HepG2 (cell line): Measurements from ENCODE around the gene ANP32A. TPM values are rescaled to one million over a fixed set of nuclear protein-coding genes. Genes with fewer than 3 reads are reported as not detected.

Source experiments
- ATAC-seq: fragments of 200-7000 bp; cut with Tn5 transposase; 3 replicates; pipeline ENCODE4 v1.9.1; 2020; ENCODE audit warnings: mild to moderate bottlenecking, moderate library complexity
- BruUV-seq: library from RNA; stranded (reverse); fragments of 400-500 nt; replicated peaks from 2 replicates; lab custom pipeline; 2021; lab: Mats Ljungman, UMichigan
- CTCF ChIA-PET: fragments of 300-600 bp; formaldehyde crosslinking; extraction: SDS; loops from one replicate; lab custom pipeline; 2021; ENCODE audit warnings: low total read pairs, inconsistent platforms, low intra/inter-chr PET ratio; lab: Yijun Ruan, JAX
- POLR2A ChIA-PET: fragments of 350-600 bp; sonication (Branson Sonifier 250); formaldehyde crosslinking; loops from one replicate; lab custom pipeline; 2020; ENCODE audit warnings: antibody characterized with exemption, inconsistent platforms; lab: Yijun Ruan, JAX
- DNase-seq: peaks from one replicate; pipeline ENCODE4 v3.0.0-alpha.2; 2015; ENCODE audit warnings: low spot score
- FAIRE-seq: peaks from 3 replicates; lab custom pipeline; 2011; peaks lifted over from hg19 to GRCh38; lab: Jason Lieb, UNC
- H2AFZ ChIP-seq: one replicate; pipeline ENCODE4 v1.6.1; 2011; ENCODE audit warnings: low read length, inconsistent platforms
- H3K27ac ChIP-seq: fragments of 300-600 bp; 3 replicates; pipeline ENCODE4 v1.8.0; 2011; ENCODE audit warnings: mixed run types, mild to moderate bottlenecking, mixed read lengths, low read length, inconsistent platforms; ENCODE audit not compliant: insufficient read depth; ENCODE audit errors: extremely low read length
- H3K27me3 ChIP-seq, 2 experiments: fragments of 200-600 bp in 1 of 2; 2 replicates in 1 of 2; 3 replicates in 1 of 2; pipeline versions ENCODE4 v1.6.0 to v1.8.0; 2011; ENCODE audit warnings: low read length in 2 of 2, mild to moderate bottlenecking in 2 of 2, moderate library complexity in 2 of 2, inconsistent platforms in 1 of 2; ENCODE audit not compliant: insufficient read depth in 2 of 2, control insufficient read depth in 1 of 2
- H3K36me3 ChIP-seq, 2 experiments: fragments of 200-600 bp in 1 of 2; replicated peaks in 1 of 2; 2 replicates in 1 of 2; 3 replicates in 1 of 2; pipeline versions ENCODE4 v1.5.1 to v1.8.0; 2011; ENCODE audit warnings: low read length in 2 of 2, inconsistent platforms in 1 of 2; ENCODE audit not compliant: insufficient read depth in 2 of 2, control insufficient read depth in 1 of 2
- H3K4me1 ChIP-seq: 2 replicates; pipeline ENCODE4 v1.5.1; 2012; ENCODE audit warnings: low read length, inconsistent platforms; ENCODE audit not compliant: insufficient read depth
- H3K4me2 ChIP-seq: 2 replicates; pipeline ENCODE4 v1.6.0; 2011; ENCODE audit warnings: low read depth, low read length, inconsistent platforms
- H3K4me3 ChIP-seq, 3 experiments: fragments of 200-600 bp in 1 of 3; sonication (generic), shearing (Covaris generic) in 1 of 3; replicated peaks in 1 of 3; 2 replicates each; pipeline ENCODE4 v1.5.1; 2011 to 2016; ENCODE audit warnings: low read length in 3 of 3, inconsistent platforms in 2 of 3, low read depth in 2 of 3, mild to moderate bottlenecking in 2 of 3, control low read depth in 1 of 3, mixed read lengths in 1 of 3; ENCODE audit not compliant: insufficient read depth in 1 of 3
- H3K79me2 ChIP-seq: one replicate; pipeline ENCODE4 v1.6.1; 2011; ENCODE audit warnings: low read length, inconsistent platforms; ENCODE audit not compliant: insufficient read depth
- H3K9ac ChIP-seq: 2 replicates; pipeline ENCODE4 v1.6.0; 2011; ENCODE audit warnings: mild to moderate bottlenecking, low read depth, low read length, inconsistent platforms; ENCODE audit not compliant: insufficient read depth
- H3K9me3 ChIP-seq: 2 replicates; pipeline ENCODE4 v1.5.1; 2012; ENCODE audit warnings: mild to moderate bottlenecking, low read length
- H4K20me1 ChIP-seq: 2 replicates; pipeline ENCODE4 v1.6.0; 2011; ENCODE audit warnings: inconsistent platforms, mild to moderate bottlenecking, low read length, moderate library complexity; ENCODE audit not compliant: insufficient read depth
- AGO2 ChIP-seq: fragments of 200-400 bp; formaldehyde crosslinking; optimal IDR thresholded peaks from 2 replicates; pipeline ENCODE3; 2017; ENCODE audit warnings: mild to moderate bottlenecking, low read depth, low read length, moderate library complexity
- HOXA3 ChIP-seq: sonication (generic); formaldehyde crosslinking; IDR thresholded peaks from 2 replicates; pipeline ENCODE4 v1.5.0; 2020; ENCODE audit warnings: missing genetic modification reagents
- MTA1 ChIP-seq: sonication (generic); formaldehyde crosslinking; IDR thresholded peaks from 2 replicates; pipeline ENCODE4 v1.4.0; 2020; ENCODE audit warnings: missing genetic modification reagents, mild to moderate bottlenecking, borderline replicate concordance
- NFYC ChIP-seq: IDR thresholded peaks from 2 replicates; pipeline ENCODE4 v1.6.1; 2016; ENCODE audit warnings: missing genetic modification reagents, missing compliant biosample characterization
- SP1 ChIP-seq, 2 experiments: fragments of 450-650 bp in 1 of 2; sonication (generic) in 1 of 2; formaldehyde crosslinking in 1 of 2; IDR thresholded peaks; 2 replicates each; pipeline versions ENCODE4 v1.4.0 to v1.6.1; 2016 to 2020; ENCODE audit warnings: missing genetic modification reagents in 1 of 2
- ZNF143 ChIP-seq: sonication (generic); formaldehyde crosslinking; IDR thresholded peaks from 2 replicates; pipeline ENCODE4 v1.4.0; 2020; ENCODE audit warnings: missing genetic modification reagents
- ZNF549 ChIP-seq: sonication (generic); formaldehyde crosslinking; IDR thresholded peaks from 2 replicates; pipeline ENCODE4 v1.5.0; 2020; ENCODE audit warnings: missing genetic modification reagents
- in situ Hi-C: cut with HindIII; loops from 2 replicates; pipeline ENCODE4 v1.10.0; 2017; ENCODE audit warnings: low pct_unique_long_range_greater_than_20kb; ENCODE audit not compliant: extremely low pct_ligation_motif_present
- intact Hi-C: fragments of 100-400 bp; cut with micrococcal nuclease; formaldehyde crosslinking; loops from one replicate; pipeline ENCODE4 v1.10.0; 2022; ENCODE audit not compliant: unreplicated experiment
- polyA plus RNA-seq, 8 experiments: library from polyadenylated mRNA; depleted of rRNA in 3 of 8; stranded (reverse) in 7 of 8; unstranded in 1 of 8; fragments of >200 nt; fragmentation: Illumina TruSeq in 4 of 8; extraction: Trizol in 4 of 8; gene quantifications; 2 replicates each; pipeline versions ENCODE4 v1.2.1 to v1.2.3, GENCODE V29; 2011 to 2016; ENCODE audit warnings: low read depth in 4 of 8, missing spikeins in 1 of 8, mixed read lengths in 1 of 8; ENCODE audit not compliant: insufficient read depth in 1 of 8
- total RNA-seq, 5 experiments: library from RNA; depleted of rRNA; stranded (reverse); fragments of >200 nt; fragmentation: Illumina TruSeq; extraction: Trizol; gene quantifications; 2 replicates each; pipeline ENCODE4 v1.2.3, GENCODE V29; 2016; ENCODE audit warnings: low read depth in 1 of 5
- TF ChIP-seq, protein P1 (sequence below): sonication (generic); formaldehyde crosslinking; IDR thresholded peaks from 2 replicates; pipeline ENCODE4 v1.5.1; 2020; ENCODE audit warnings: mild to moderate bottlenecking, missing genetic modification reagents, moderate library complexity

ANP32A gene
- total and polyA plus RNA-seq, 2 of the 13 experiments (the other 11 are each of a cell fraction or from before 2014, with no cell fraction given): 60.6 to 206 TPM

DNA sequence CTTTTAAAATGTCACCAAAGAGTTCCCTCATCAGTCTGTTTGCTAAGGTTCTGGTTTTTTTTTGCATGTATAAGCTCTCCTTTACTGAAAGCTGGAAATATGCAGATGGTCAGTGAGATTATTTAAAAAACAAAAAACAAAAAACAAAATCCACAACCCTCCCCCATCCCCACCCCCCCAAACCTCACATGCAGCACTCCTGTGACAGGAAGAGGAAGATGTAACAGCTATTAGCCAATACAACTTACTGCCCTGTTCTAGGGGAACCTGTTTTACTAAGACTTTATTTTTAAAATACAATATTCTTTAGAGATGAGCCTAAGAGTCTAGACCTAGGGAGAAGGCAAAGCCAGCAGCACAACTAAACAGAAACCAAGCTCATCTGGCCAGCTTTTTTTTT lies 39.5 kb downstream of the ANP32A start:
- no peak for FAIRE-seq
- no peaks in the 10 kb centered on the region for H3K27me3 ChIP-seq
- H3K4me1 ChIP-seq: no peaks in the 10 kb centered on the region
- H2AFZ ChIP-seq: no peak overlapping the region
- peaks cover 18 to 64% of the 10 kb centered on the region in 2 experiments for H3K36me3 ChIP-seq
- TF ChIP-seq MTA1 (CRISPR knock-in tag) (no peak), AGO2 (no peak), ZNF143 (CRISPR knock-in tag) (no peak), SP1 (IDR thresholded peaks at IDR 0.05) (no peak), SP1 (CRISPR knock-in tag; IDR thresholded peaks at IDR 0.05) (no peak), ZNF549 (CRISPR knock-in tag) (no peak), HOXA3 (CRISPR knock-in tag) (no peak), NFYC (CRISPR knock-in tag) (no peak)
- TF ChIP-seq, protein P1, sequence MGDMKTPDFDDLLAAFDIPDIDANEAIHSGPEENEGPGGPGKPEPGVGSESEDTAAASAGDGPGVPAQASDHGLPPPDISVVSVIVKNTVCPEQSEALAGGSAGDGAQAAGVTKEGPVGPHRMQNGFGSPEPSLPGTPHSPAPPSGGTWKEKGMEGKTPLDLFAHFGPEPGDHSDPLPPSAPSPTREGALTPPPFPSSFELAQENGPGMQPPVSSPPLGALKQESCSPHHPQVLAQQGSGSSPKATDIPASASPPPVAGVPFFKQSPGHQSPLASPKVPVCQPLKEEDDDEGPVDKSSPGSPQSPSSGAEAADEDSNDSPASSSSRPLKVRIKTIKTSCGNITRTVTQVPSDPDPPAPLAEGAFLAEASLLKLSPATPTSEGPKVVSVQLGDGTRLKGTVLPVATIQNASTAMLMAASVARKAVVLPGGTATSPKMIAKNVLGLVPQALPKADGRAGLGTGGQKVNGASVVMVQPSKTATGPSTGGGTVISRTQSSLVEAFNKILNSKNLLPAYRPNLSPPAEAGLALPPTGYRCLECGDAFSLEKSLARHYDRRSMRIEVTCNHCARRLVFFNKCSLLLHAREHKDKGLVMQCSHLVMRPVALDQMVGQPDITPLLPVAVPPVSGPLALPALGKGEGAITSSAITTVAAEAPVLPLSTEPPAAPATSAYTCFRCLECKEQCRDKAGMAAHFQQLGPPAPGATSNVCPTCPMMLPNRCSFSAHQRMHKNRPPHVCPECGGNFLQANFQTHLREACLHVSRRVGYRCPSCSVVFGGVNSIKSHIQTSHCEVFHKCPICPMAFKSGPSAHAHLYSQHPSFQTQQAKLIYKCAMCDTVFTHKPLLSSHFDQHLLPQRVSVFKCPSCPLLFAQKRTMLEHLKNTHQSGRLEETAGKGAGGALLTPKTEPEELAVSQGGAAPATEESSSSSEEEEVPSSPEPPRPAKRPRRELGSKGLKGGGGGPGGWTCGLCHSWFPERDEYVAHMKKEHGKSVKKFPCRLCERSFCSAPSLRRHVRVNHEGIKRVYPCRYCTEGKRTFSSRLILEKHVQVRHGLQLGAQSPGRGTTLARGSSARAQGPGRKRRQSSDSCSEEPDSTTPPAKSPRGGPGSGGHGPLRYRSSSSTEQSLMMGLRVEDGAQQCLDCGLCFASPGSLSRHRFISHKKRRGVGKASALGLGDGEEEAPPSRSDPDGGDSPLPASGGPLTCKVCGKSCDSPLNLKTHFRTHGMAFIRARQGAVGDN (CRISPR knock-in tag): no peak
- ChIA-PET POLR2A (no interaction called here), CTCF (no interaction called here)
- H3K4me3 ChIP-seq: no peak overlapping the region
- no peak overlapping the region for H3K27ac ChIP-seq
- no peak for DNase-seq
- no peak overlapping the region for H3K4me2 ChIP-seq
- intact Hi-C loops (no loop called here), in situ Hi-C loops (loop anchor here (5.0 kb wide), 1 partner anchor 96 kb away; no protein-coding TSS in a partner anchor)
- no peak overlapping the region for H3K9ac ChIP-seq
- peaks cover 2% of the 10 kb centered on the region for H3K79me2 ChIP-seq
- peaks cover 18% of the 10 kb centered on the region for H4K20me1 ChIP-seq
- H3K9me3 ChIP-seq: no peaks in the 10 kb centered on the region
- ATAC-seq: no peak
- BruUV-seq: no TSS peak
